HG03354 (cell line): Measurements from ENCODE around the gene HOXA9.

Source experiments
- ATAC-seq: cut with Tn5 transposase; IDR thresholded peaks from one replicate; pipeline ENCODE4 v1.9.1; 2021; ENCODE audit warnings: mild to moderate bottlenecking; ENCODE audit not compliant: unreplicated experiment, poor library complexity, severe bottlenecking

HOXA9 gene

DNA sequence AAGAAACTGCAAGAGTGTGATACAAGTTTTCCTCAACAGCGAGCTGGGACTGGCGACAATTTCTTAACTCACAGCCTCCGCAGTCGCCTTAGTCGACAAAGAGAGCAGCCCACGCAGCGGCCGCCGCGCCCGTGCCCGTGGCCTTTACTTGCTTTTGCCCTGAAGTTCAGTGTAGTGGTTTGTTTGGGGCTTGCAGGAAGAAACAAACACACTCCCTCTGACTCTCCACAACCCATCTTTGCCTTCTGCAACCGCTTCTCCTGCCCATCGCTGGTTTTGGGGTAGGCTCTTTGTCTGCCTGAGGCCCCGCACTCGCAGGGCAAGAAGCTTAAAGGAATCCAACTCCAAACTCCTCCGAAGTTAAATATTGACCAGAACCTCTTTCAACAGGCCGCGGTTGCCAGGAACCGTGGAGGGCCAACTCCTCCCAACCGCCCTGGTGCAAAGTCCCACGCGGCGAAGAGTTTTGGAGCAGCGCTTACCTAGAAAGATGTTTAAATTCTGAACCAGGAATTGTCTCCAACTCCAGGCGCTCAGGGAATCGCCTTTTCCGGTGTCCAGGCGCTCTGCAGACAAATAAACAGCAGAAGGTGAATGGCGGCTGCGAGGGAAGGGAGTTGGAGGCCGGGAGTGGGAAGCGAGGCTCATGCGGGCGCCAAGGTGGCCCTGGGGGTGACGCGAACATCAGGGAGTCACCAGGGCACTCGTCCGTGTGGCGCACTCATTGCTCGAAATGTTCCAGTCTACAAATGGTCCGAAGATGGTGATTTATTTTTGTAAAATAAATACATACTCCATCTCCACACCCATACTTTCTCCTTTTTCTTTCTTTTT, 43.0 kb downstream of the HOXA9 start:
- no peak for ATAC-seq

GRCh38 chr7:27121684-27122076, 43.7 kb downstream of the HOXA9 start:
- ATAC-seq, result no peak

DNA sequence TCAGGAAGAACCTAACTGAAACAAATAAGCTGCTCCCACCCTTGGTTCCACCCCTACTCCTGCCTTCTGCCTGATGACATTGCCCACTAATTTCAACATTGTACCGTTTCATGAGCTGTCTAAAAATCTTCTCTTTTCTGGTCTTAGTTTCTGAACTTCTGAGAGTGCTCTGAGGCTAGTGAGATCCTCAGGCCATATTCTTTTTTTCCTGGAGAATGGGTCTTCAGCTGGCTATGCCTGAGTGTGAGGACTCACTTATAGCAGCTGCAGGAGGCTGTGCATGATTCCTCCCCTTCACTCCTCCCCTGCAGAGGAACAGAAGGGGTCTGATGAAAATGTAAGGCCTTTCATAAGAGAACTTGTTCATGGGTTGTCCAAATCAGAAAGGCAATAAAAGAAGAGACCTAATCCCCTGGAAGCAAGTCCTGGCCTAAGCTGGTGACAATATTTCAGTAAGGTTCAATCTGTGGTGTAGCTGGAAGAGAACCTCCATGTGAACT, 45.9 kb downstream of the HOXA9 start:
- no peak for ATAC-seq

DNA sequence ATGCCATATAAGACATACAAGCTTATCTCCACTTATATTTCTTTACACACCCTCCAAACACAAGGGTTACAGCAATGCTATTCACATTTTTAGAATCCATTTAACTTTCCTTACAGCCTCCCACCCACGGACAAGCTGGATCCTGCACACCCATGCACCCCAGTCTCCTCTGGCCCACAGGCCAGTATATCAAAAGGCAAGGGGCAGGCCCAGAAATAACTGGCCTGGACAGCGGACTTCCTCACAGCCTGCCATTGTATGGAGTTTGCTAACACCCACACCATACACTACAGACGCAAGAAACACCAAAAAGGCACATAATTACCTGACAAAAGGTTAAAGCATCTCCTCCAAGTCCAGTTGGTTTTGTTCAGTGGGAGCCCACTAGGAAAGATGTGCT, 46.8 kb downstream of the HOXA9 start:
- no peak for ATAC-seq

DNA sequence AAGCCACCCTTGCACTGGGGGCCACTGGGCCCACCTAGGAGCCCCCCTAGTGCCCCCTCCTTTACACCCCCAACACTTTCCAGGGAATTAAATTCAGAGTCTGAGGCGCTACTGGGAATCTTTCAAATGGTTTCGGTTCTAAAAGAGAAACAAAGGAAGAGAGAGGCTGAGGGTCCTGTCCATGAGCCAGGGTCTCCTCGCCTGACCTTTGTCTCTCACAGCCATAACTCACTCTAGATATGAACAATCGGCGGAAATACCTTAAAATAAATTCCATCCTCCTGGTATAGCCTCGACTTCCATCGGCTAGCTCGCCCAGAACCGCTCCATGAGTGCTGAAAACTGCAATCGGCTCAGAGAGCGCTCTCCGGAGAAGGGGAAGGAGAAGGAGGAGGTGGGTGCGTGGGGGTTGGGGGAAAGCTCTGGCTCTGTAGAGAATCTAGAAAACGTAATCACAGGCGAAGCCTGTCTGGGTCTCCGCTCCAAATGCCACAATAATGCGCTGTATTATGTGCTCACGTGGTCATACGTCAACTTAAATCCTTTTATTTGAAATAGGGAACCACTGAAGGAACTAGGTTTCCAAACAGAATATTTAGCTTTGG, 47.3 kb downstream of the HOXA9 start:
- ATAC-seq, result no peak

GRCh38 chr7:27116962-27117886, 48.1 kb downstream of the HOXA9 start:
- no peak for ATAC-seq

- ATAC-seq, result no peak
Measured at GRCh38 chr7:27116031-27116961, 49.0 kb downstream of the HOXA9 start.

DNA sequence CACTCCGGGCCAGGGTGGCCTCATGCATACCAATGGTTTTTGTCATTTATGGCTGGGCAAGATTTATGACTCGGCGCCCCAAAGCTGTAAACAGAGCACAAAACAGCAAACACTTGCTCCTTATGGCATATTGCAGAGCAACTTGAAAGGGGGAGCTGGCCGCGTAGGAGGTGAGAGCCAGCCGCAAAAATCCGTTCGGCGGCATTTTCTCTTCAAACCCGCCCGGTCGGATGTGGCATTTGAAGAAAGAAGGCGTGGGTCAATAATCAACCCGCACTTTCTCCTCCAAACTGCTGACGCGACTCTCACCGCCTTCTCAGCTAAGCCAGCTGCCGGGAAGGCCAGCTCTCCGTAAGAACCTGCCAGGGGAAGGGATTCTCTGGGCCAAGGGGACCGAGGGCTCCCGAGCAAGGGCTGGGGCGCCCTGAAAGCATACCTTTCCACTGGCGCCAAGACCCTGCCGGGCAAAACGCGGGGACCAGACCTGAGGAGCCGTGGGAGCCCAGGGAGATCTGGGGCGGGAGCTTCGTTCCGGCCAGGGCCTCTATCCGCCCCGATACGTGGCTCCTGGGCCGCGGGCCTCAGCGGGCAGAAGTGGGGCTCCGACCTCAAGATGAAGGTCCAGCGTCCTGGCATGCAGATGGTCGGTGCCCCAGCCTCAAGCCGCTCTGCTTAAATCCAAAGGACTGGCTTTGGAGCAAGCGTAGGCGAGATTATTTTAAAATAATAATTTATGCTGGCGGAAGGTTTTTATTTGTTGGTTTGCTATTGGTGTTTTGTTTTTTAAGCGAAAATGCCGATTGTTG, 49.9 kb downstream of the HOXA9 start:
- no peak for ATAC-seq

DNA sequence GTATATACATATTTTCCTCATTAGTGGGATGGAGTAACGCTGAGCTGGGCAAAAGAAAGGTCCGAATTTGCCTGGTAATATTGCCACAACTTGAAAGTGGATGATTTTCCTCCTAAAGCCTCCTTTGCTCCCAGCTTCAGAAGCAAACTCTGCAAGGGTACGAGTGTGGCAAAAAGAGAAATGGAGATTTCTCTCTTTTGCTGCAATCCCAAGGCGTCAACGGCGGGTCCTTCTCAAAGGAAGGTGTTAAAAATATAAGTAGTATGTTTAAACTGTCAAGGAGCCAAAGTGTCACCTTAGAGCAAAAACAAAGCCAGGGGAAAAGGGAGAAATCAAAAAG, 50.5 kb downstream of the HOXA9 start:
- ATAC-seq, result no peak

DNA sequence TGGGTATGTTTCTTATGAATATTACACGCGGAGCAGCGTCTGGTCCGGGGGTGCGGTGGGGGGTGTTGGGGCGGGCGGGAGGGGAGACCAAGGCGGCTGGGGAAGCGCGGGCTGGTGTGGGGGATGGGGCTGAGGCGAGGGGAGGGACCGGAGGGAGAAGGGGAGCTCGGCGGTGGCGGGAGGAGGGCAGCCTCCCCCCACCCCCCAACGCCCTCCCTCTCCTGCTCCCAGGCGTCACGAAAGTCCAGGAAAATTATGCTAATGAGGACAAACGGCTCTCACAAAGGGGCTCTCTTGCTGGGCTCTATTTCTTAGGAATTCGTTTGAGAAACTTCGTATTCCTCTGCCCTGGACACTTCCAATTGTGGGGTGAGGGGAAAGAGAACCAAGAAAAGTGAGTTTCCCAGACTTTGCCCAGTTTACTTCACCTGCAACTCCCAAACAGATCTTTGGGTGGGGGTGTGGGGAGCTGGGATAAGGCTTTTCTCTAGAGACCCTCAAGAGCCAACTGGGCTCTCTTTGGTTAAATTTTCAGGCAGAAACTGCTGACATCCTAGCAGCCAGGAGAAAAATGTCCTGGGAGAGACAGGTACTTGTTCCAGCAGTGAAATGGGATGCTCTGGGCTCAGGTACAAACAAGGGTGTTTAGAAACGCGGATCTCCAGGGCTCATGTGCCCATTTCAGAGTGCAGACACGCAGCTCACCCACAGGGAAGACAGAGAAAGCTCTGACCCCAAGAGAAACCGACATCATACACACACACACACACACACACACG, 51.2 kb downstream of the HOXA9 start:
- ATAC-seq, result no peak

DNA sequence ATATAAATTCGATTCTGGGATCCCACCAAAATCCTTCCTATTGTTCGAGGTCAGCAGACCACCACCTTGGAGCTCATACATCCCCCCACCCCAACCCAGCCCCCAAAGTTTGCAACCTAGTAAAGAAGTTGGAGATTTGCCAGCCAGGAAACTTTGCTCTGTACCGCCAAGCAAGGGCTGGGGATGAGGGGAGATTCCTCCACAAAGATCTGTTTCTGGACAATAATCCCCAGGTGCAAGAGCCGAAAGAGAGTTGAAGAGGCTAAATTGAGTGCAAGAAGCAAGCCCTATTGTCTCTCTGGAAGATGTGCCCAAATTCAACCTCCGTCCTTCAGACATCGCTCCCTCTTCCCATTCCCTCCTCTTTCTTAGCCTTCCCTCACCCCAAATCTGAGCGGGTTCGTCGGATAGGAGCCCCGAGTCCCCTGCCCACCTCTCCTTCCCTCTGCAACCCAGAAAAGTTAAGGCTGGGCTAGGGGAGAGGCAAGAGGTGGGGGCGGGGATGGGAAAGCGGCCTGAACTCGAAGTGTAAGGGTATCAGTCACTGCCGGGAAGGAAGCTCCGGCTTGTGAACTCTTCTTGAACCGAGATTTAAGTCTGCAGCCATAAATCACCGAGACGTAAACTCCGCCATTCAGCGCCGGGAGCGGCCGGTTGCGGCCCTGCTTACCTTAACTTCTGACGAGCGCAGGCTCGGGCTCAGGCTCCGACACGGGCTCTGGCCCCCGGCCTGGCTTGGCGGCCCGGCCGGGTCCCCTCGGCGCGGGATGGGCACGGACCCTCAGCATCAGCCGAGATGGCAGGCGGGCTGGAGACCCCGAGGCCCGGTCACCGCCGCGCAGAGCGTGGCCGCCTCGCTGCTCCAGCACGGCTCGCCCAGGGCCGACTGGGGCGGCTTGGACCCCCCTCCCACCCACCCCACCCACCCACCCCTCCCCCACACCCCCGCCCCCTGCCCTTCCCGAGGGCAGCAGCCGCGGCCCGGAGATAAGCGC, 52.1 kb downstream of the HOXA9 start:
- ATAC-seq, result no peak
